ENCODE results near the gene BAHCC1.

Gene BAHCC1

GRCh38 chr17:81449351-81449750, 54.1 kb downstream of the BAHCC1 start:
- Histone ChIP-seq H3K4me3 (ENCODE audit: low read length) (no peak overlapping the region), H3K27me3 (ENCODE audit: insufficient read depth, low read length) (no peaks in the 10 kb centered on the region), H3K9me3 (ENCODE audit: insufficient read depth, low read depth, low read length) (no peaks in the 10 kb centered on the region), H3K36me3 (ENCODE audit: insufficient read depth, low read depth, low read length) (no peaks in the 10 kb centered on the region), H3K9ac (ENCODE audit: low read depth, low read length) (no peak overlapping the region), H3K27ac (ENCODE audit: low read length) (no peak overlapping the region), H3K4me1 (ENCODE audit: insufficient read depth, low read length) (no peaks in the 10 kb centered on the region)

DNA sequence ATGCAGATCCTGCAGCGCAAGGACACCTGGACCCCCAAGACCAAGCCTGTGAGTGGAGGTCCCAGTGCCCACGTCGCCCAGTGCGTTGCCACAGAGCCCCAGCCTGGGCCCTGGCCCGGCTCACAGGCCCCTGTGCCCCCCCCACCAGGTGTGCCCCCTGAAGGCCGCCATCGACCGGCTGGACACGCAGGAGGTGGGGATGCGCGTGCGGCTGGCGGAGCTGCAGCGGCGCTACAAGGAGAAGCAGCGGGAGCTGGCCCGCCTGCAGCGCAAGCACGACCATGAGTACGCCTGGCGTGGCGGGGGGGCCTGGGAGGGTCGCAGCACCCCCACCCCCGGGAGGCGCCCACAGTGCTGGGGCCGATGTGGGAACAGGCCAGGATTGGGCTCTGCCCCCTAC, 56.6 kb downstream of the BAHCC1 start:
- no peak overlapping the region for H3K27ac ChIP-seq (ENCODE audit: low read length)
- H3K27me3 ChIP-seq (ENCODE audit: insufficient read depth, low read length): no peaks in the 10 kb centered on the region
- H3K9me3 ChIP-seq (ENCODE audit: insufficient read depth, low read depth, low read length): no peaks in the 10 kb centered on the region
- H3K4me3 ChIP-seq (ENCODE audit: low read length): no peak overlapping the region
- no peak overlapping the region for H3K9ac ChIP-seq (ENCODE audit: low read depth, low read length)
- peaks cover 5% of the 10 kb centered on the region; the same call in 1 of the 2 replicates for H3K4me1 ChIP-seq (ENCODE audit: insufficient read depth, low read length)
- H3K36me3 ChIP-seq (ENCODE audit: insufficient read depth, low read depth, low read length): no peaks in the 10 kb centered on the region

DNA sequence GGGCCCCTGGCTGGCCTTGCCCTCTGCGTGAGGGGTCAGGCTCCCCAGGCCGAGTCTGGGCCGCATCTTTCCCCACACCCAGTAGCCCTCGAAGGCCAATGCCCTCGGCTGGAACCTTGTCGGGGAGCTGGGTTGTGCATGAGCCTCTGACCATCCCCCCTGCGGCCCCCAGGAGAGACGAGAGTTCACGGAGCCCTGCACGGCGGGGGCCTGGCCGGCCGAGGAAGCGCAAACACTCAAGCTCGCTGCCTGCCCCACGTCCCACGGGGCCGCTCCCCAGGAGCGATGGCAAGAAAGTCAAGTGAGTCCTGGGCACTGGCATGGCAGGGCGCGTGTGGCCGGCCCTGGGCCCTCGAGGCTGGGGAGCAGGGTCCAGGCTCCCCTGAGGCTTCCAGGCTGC, 57.3 kb downstream of the BAHCC1 start:
- no peaks in the 10 kb centered on the region for H3K27me3 ChIP-seq (ENCODE audit: insufficient read depth, low read length)
- no peak overlapping the region for H3K4me3 ChIP-seq (ENCODE audit: low read length)
- no peak overlapping the region for H3K9ac ChIP-seq (ENCODE audit: low read depth, low read length)
- H3K27ac ChIP-seq (ENCODE audit: low read length): no peak overlapping the region
- H3K36me3 ChIP-seq (ENCODE audit: insufficient read depth, low read depth, low read length): no peaks in the 10 kb centered on the region
- peaks cover 5% of the 10 kb centered on the region; the same call in 1 of the 2 replicates for H3K4me1 ChIP-seq (ENCODE audit: insufficient read depth, low read length)
- no peaks in the 10 kb centered on the region for H3K9me3 ChIP-seq (ENCODE audit: insufficient read depth, low read depth, low read length)

DNA sequence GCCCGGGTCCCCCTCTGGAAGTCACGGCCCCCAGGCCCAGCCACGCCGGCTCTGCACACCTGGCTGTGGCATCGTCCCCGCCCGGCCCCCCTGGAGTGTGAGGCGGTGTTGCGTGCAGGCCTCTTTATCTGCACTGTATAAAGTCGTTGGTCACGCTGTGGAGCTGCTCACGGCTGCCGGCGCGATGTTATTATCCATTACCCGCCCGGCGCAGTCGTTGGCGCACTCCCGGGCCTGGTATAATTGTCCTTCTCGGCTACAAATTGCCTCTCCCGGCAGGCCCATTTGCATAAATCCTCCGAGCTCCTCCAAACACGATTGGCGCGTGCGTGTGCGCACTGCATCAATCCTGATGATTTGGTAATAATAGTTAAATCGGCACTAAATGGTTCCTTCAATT, 57.8 kb downstream of the BAHCC1 start:
- Histone ChIP-seq H3K4me3 (ENCODE audit: low read length) (no peak overlapping the region), H3K27me3 (ENCODE audit: insufficient read depth, low read length) (no peaks in the 10 kb centered on the region), H3K36me3 (ENCODE audit: insufficient read depth, low read depth, low read length) (no peaks in the 10 kb centered on the region), H3K9me3 (ENCODE audit: insufficient read depth, low read depth, low read length) (no peaks in the 10 kb centered on the region), H3K9ac (ENCODE audit: low read depth, low read length) (no peak overlapping the region), H3K27ac (ENCODE audit: low read length) (no peak overlapping the region), H3K4me1 (ENCODE audit: insufficient read depth, low read length) (peaks cover 5% of the 10 kb centered on the region; the same call in 1 of the 2 replicates)

- Histone ChIP-seq H3K9ac (ENCODE audit: low read depth, low read length) (no peak overlapping the region), H3K36me3 (ENCODE audit: insufficient read depth, low read depth, low read length) (no peaks in the 10 kb centered on the region), H3K4me1 (ENCODE audit: insufficient read depth, low read length) (peaks cover 5% of the 10 kb centered on the region; the same call in 1 of the 2 replicates)
These were observed 58.5 kb downstream of the BAHCC1 start for GRCh38 chr17:81453712-81454111.

DNA sequence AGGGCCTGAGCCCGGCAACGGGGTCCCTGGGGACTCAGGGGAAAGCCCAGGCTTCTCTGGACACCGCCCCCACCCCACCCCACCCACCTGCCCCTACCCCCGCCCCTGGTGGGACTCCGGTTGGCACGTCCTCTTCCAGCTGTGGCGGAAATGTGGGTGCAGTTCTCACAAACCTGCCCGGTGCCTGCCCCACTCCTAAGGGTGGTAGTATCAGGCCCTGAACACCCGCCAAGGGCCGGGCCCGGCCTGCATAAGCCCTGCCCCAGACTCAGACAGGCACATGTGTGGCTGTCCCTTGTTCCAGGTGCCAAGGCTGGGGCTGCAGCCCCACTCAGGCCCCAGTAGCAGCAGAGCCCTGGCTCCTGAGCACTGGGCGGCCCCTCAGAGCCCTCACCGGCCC, 59.2 kb downstream of the BAHCC1 start:
- no peak overlapping the region for H3K9ac ChIP-seq (ENCODE audit: low read depth, low read length)
- no peaks in the 10 kb centered on the region for H3K27me3 ChIP-seq (ENCODE audit: insufficient read depth, low read length)
- peaks cover 5% of the 10 kb centered on the region; the same call in 1 of the 2 replicates for H3K4me1 ChIP-seq (ENCODE audit: insufficient read depth, low read length)
- no peak overlapping the region for H3K4me3 ChIP-seq (ENCODE audit: low read length)
- H3K36me3 ChIP-seq (ENCODE audit: insufficient read depth, low read depth, low read length): no peaks in the 10 kb centered on the region
- no peak overlapping the region for H3K27ac ChIP-seq (ENCODE audit: low read length)
- no peaks in the 10 kb centered on the region for H3K9me3 ChIP-seq (ENCODE audit: insufficient read depth, low read depth, low read length)

More at GRCh38 chr17:81453712-81454111, 58.5 kb downstream of the BAHCC1 start:
- H3K9me3 ChIP-seq (ENCODE audit: insufficient read depth, low read depth, low read length): no peaks in the 10 kb centered on the region
- no peaks in the 10 kb centered on the region for H3K27me3 ChIP-seq (ENCODE audit: insufficient read depth, low read length)
- no peak overlapping the region for H3K27ac ChIP-seq (ENCODE audit: low read length)
- no peak overlapping the region for H3K4me3 ChIP-seq (ENCODE audit: low read length)

- Histone ChIP-seq H3K27ac (ENCODE audit: low read length) (no peak overlapping the region), H3K27me3 (ENCODE audit: insufficient read depth, low read length) (no peaks in the 10 kb centered on the region), H3K36me3 (ENCODE audit: insufficient read depth, low read depth, low read length) (no peaks in the 10 kb centered on the region), H3K9me3 (ENCODE audit: insufficient read depth, low read depth, low read length) (no peaks in the 10 kb centered on the region), H3K4me3 (ENCODE audit: low read length) (no peak overlapping the region), H3K4me1 (ENCODE audit: insufficient read depth, low read length) (peaks cover 5% of the 10 kb centered on the region; the same call in 1 of the 2 replicates), H3K9ac (ENCODE audit: low read depth, low read length) (no peak overlapping the region)
These were observed 60.1 kb downstream of the BAHCC1 start for GRCh38 chr17:81455387-81455786.

GRCh38 chr17:81456091-81456490, 60.8 kb downstream of the BAHCC1 start:
- no peak overlapping the region for H3K27ac ChIP-seq (ENCODE audit: low read length)
- H3K9ac ChIP-seq (ENCODE audit: low read depth, low read length): no peak overlapping the region
- no peaks in the 10 kb centered on the region for H3K36me3 ChIP-seq (ENCODE audit: insufficient read depth, low read depth, low read length)
- no peaks in the 10 kb centered on the region for H3K9me3 ChIP-seq (ENCODE audit: insufficient read depth, low read depth, low read length)
- no peaks in the 10 kb centered on the region for H3K27me3 ChIP-seq (ENCODE audit: insufficient read depth, low read length)
- H3K4me3 ChIP-seq (ENCODE audit: low read length): no peak overlapping the region
- peaks cover 5% of the 10 kb centered on the region; the same call in 1 of the 2 replicates for H3K4me1 ChIP-seq (ENCODE audit: insufficient read depth, low read length)

DNA sequence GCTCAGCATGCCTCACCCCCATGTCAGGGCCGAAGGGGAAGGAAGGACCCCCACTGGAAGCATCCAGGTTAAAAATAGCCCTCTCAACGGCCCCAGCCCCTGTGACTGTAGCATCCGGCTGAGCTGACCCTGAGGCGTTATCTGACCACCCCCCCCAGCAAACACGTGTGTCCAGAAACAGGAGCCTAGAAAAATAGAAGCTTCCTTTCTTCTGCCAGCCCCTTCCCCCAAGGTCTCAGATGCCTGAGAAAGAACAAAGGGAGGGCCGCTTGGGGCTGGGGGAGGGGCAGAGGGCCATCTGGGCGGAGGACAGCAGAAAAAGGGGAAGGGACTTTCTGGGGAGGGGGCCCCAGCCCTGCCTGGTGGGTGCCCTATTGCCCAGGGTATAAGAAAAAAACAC, 61.5 kb downstream of the BAHCC1 start:
- no peaks in the 10 kb centered on the region for H3K36me3 ChIP-seq (ENCODE audit: insufficient read depth, low read depth, low read length)
- no peak overlapping the region for H3K9ac ChIP-seq (ENCODE audit: low read depth, low read length)
- no peak overlapping the region for H3K27ac ChIP-seq (ENCODE audit: low read length)
- H3K9me3 ChIP-seq (ENCODE audit: insufficient read depth, low read depth, low read length): no peaks in the 10 kb centered on the region
- H3K27me3 ChIP-seq (ENCODE audit: insufficient read depth, low read length): no peaks in the 10 kb centered on the region
- peaks cover 5% of the 10 kb centered on the region; the same call in 1 of the 2 replicates for H3K4me1 ChIP-seq (ENCODE audit: insufficient read depth, low read length)
- H3K4me3 ChIP-seq (ENCODE audit: low read length): no peak overlapping the region

- Histone ChIP-seq H3K27ac (ENCODE audit: low read length) (no peak overlapping the region), H3K36me3 (ENCODE audit: insufficient read depth, low read depth, low read length) (no peaks in the 10 kb centered on the region), H3K4me3 (ENCODE audit: low read length) (no peak overlapping the region), H3K9ac (ENCODE audit: low read depth, low read length) (no peak overlapping the region), H3K4me1 (ENCODE audit: insufficient read depth, low read length) (peaks cover 5% of the 10 kb centered on the region; the same call in 1 of the 2 replicates), H3K9me3 (ENCODE audit: insufficient read depth, low read depth, low read length) (no peaks in the 10 kb centered on the region), H3K27me3 (ENCODE audit: insufficient read depth, low read length) (no peaks in the 10 kb centered on the region)
These were observed 62.1 kb downstream of the BAHCC1 start for GRCh38 chr17:81457401-81457800.

- Histone ChIP-seq H3K36me3 (ENCODE audit: insufficient read depth, low read depth, low read length) (no peaks in the 10 kb centered on the region), H3K9me3 (ENCODE audit: insufficient read depth, low read depth, low read length) (no peaks in the 10 kb centered on the region), H3K4me3 (ENCODE audit: low read length) (no peak overlapping the region), H3K9ac (ENCODE audit: low read depth, low read length) (no peak overlapping the region), H3K27me3 (ENCODE audit: insufficient read depth, low read length) (no peaks in the 10 kb centered on the region), H3K4me1 (ENCODE audit: insufficient read depth, low read length) (peaks cover 5% of the 10 kb centered on the region; the same call in 1 of the 2 replicates), H3K27ac (ENCODE audit: low read length) (no peak overlapping the region)
These were observed 62.8 kb downstream of the BAHCC1 start for GRCh38 chr17:81457917-81458555.

DNA sequence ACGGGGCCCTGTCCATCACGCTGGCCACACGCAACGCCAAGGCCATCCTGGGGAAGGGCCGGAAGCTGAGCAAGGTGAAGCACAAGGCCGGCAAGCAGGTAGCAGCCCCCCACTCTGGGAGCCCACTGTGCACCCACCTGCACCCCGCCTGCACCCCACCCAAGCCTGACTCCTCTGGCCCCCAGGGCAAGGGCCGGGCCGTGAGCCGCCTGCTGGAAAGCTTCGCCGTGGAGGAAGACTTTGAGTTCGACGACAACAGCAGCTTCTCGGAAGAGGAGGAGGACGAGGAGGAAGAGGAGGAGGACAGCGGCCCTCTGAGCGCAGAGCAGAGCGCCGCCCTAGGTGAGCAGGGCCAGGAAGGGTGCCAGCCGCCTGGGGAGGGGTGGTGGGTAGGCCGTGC, 63.4 kb downstream of the BAHCC1 start:
- Histone ChIP-seq H3K9ac (ENCODE audit: low read depth, low read length) (no peak overlapping the region), H3K4me1 (ENCODE audit: insufficient read depth, low read length) (peaks cover 5% of the 10 kb centered on the region; the same call in 1 of the 2 replicates), H3K36me3 (ENCODE audit: insufficient read depth, low read depth, low read length) (no peaks in the 10 kb centered on the region), H3K27ac (ENCODE audit: low read length) (no peak overlapping the region), H3K9me3 (ENCODE audit: insufficient read depth, low read depth, low read length) (no peaks in the 10 kb centered on the region), H3K4me3 (ENCODE audit: low read length) (no peak overlapping the region), H3K27me3 (ENCODE audit: insufficient read depth, low read length) (no peaks in the 10 kb centered on the region)

Measured in iPS-20b (cell line).